Testis (tissue), 3 donors: Measurements from ENCODE around the gene BRS3. TPM values are rescaled to one million over a fixed set of nuclear protein-coding genes. Genes with fewer than 3 reads are reported as not detected.

Experiments
- DNase-seq: peaks from one replicate; pipeline ENCODE4 v3.0.0-alpha.2; 2019
- H3K27ac ChIP-seq, 2 donors: fragments of 200-600 bp; sonication (generic); one replicate each; pipeline ENCODE4 v1.5.1; 2019
- H3K27me3 ChIP-seq: fragments of 200-600 bp; sonication (generic); one replicate; pipeline ENCODE4 v1.5.1; 2019
- H3K36me3 ChIP-seq: fragments of 200-600 bp; sonication (generic); one replicate; pipeline ENCODE4 v1.5.1; 2017; ENCODE audit warnings: low read depth; ENCODE audit errors: missing control alignments
- H3K4me1 ChIP-seq: fragments of 200-600 bp; sonication (generic); one replicate; pipeline ENCODE4 v1.5.1; 2019
- H3K4me3 ChIP-seq, 2 donors: fragments of 200-600 bp; sonication (generic); one replicate each; pipeline ENCODE4 v1.5.1; 2017 to 2019
- H3K9me3 ChIP-seq: fragments of 200-600 bp; sonication (generic); one replicate; pipeline ENCODE4 v1.5.1; 2017
- POLR2A ChIP-seq: fragments of 450-650 bp; IDR thresholded peaks from one replicate; pipeline ENCODE4 v1.6.1; 2017; ENCODE audit warnings: antibody characterized with exemption, mild to moderate bottlenecking, moderate library complexity
- WGBS, 2 donors: methylation state at CpG; one replicate each; pipeline ENCODE4 v1.1.5; 2018; 5-methylcytosine and 5-hydroxymethylcytosine counted together
- intact Hi-C: fragments of 100-400 bp; cut with DNase I; formaldehyde crosslinking; loops from one replicate; pipeline ENCODE4 v1.15.1; 2023; ENCODE audit warnings: low total_unique reads
- polyA plus RNA-seq: library from polyadenylated mRNA; stranded (reverse); fragments of 350-450 nt; fragmentation: Illumina TruSeq; extraction: RNeasy Lipid Tissue Mini Kit (QIAGEN cat#74804); gene quantifications from one replicate; pipeline ENCODE4 v1.2.3, GENCODE V29; 2014; ENCODE audit warnings: low read depth, low replicate concordance; ENCODE audit not compliant: insufficient read depth
- total RNA-seq, 2 donors: library from RNA; depleted of rRNA; stranded (reverse); fragments of >200 nt; gene quantifications; one replicate each; pipeline ENCODE4 v1.2.3, GENCODE V29; 2016
- TF ChIP-seq, protein P1 (sequence below), 3 experiments: fragments of 450-650 bp in 2 of 3; fragments of 200-600 bp in 1 of 3; sonication (generic) in 1 of 3; IDR thresholded peaks; one replicate each; pipeline ENCODE4 v1.5.1; 2016 to 2019; ENCODE audit warnings: antibody characterized with exemption in 3 of 3, mild to moderate bottlenecking in 2 of 3, moderate library complexity in 1 of 3

The BRS3 gene
- total and polyA plus RNA-seq, 3 donors from 2014 or later: 0.49 to 0.55 (median 0.50) TPM

DNA sequence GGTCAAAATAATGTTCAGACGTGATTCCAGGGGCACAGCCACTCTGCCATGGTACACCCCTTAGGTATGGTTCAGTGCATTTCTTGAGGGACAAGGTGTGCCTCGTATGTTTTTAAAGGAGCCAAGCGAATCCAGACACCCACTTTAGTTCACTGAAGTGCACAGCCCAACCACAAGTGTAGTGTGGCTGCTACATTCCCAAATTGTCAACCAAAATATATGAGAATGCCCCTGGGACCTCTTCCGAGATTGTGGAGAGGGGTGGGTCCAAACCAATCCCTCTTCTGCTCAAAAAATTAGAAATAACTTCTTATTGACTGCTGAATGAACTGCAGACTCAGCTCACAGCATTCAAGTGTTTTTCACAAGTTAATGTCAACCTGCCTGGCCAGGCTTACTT lies 7.4 kb upstream of the BRS3 start:
- 31 to 46% methylated on average over 4 of the region's 4 CpGs for WGBS, 2 donors
- intact Hi-C loops: no loop called here
- Histone ChIP-seq H3K4me3 (no peak overlapping the region), H3K9me3 (no peaks in the 10 kb centered on the region), H3K4me1 (no peaks in the 10 kb centered on the region), H3K36me3 (no peaks in the 10 kb centered on the region), H3K27me3 (no peaks in the 10 kb centered on the region), H3K27ac (no peak overlapping the region)
- TF ChIP-seq, protein P1, sequence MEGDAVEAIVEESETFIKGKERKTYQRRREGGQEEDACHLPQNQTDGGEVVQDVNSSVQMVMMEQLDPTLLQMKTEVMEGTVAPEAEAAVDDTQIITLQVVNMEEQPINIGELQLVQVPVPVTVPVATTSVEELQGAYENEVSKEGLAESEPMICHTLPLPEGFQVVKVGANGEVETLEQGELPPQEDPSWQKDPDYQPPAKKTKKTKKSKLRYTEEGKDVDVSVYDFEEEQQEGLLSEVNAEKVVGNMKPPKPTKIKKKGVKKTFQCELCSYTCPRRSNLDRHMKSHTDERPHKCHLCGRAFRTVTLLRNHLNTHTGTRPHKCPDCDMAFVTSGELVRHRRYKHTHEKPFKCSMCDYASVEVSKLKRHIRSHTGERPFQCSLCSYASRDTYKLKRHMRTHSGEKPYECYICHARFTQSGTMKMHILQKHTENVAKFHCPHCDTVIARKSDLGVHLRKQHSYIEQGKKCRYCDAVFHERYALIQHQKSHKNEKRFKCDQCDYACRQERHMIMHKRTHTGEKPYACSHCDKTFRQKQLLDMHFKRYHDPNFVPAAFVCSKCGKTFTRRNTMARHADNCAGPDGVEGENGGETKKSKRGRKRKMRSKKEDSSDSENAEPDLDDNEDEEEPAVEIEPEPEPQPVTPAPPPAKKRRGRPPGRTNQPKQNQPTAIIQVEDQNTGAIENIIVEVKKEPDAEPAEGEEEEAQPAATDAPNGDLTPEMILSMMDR (IDR thresholded peaks at IDR 0.05): no peak
- TF ChIP-seq POLR2A: no peak
- DNase-seq: no peak

- DNase-seq: no peak
- Histone ChIP-seq H3K27ac (no peak overlapping the region), H3K36me3 (no peaks in the 10 kb centered on the region), H3K4me3 (no peak overlapping the region), H3K4me1 (no peaks in the 10 kb centered on the region), H3K27me3 (no peaks in the 10 kb centered on the region), H3K9me3 (no peaks in the 10 kb centered on the region)
- intact Hi-C loops: no loop called here
- TF ChIP-seq, protein P1 (IDR thresholded peaks at IDR 0.05): no peak
- 43 to 48% methylated on average over 5 of the region's 5 CpGs for WGBS, 2 donors
Measured at GRCh38 chrX:136488706-136489105, 959 bp downstream of the BRS3 start.

- Histone ChIP-seq H3K27ac (no peak overlapping the region), H3K36me3 (no peaks in the 10 kb centered on the region), H3K4me1 (no peaks in the 10 kb centered on the region), H3K27me3 (no peaks in the 10 kb centered on the region), H3K4me3 (no peak overlapping the region), H3K9me3 (no peaks in the 10 kb centered on the region)
- 76 to 92% methylated on average over 6 of the region's 6 CpGs for WGBS, 2 donors
- DNase-seq: no peak
- intact Hi-C loops: no loop called here
- TF ChIP-seq, protein P1 (IDR thresholded peaks at IDR 0.05): no peak
- TF ChIP-seq POLR2A: no peak
Measured at GRCh38 chrX:136491832-136492231, 4.1 kb downstream of the BRS3 start.

- intact Hi-C loops: no loop called here
- WGBS, 2 donors: 53 to 56% methylated on average over 1 of the region's 1 CpG
- TF ChIP-seq, protein P1 (IDR thresholded peaks at IDR 0.05): no peak
- TF ChIP-seq POLR2A: no peak
Measured at GRCh38 chrX:136493011-136493410, 5.3 kb downstream of the BRS3 start.

DNA sequence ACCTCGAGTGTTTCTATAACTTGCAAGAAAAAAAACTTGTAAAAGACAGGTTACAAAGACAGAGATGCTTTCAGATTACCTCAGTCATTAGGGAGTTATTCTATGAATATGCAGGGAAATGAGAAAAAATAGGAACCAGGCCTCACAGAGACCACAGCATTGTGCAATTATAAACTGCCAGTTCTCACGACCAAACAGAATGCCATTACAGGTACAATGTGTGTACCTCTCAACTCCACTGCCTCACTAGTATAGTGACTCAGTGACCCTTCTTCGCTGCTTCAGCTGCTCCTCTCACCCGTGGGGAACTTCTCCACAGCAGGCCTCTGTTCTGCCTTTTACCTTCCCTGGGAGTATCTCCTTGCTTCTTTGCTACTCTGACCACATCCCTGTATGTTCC lies 7.3 kb downstream of the BRS3 start:
- no peak for DNase-seq
- TF ChIP-seq, protein P1 (IDR thresholded peaks at IDR 0.05): no peak
- no peak for TF ChIP-seq POLR2A
- WGBS, 2 donors: 58 to 59% methylated on average over 3 to 4 of the region's 4 CpGs
- H3K27ac ChIP-seq: no peak overlapping the region
- H3K9me3 ChIP-seq: no peaks in the 10 kb centered on the region
- intact Hi-C loops: no loop called here
- no peaks in the 10 kb centered on the region for H3K4me1 ChIP-seq
- H3K27me3 ChIP-seq: no peaks in the 10 kb centered on the region
- no peaks in the 10 kb centered on the region for H3K36me3 ChIP-seq
- no peak overlapping the region for H3K4me3 ChIP-seq

More at GRCh38 chrX:136493011-136493410, 5.3 kb downstream of the BRS3 start:
- Histone ChIP-seq H3K4me3 (no peak overlapping the region), H3K4me1 (no peaks in the 10 kb centered on the region), H3K36me3 (no peaks in the 10 kb centered on the region), H3K9me3 (no peaks in the 10 kb centered on the region), H3K27ac (no peak overlapping the region), H3K27me3 (no peaks in the 10 kb centered on the region)
- DNase-seq: no peak
